Natural killer cell (primary cell): Measurements from ENCODE around the gene SLC26A1. TPM values are rescaled to one million over a fixed set of nuclear protein-coding genes. Genes with fewer than 3 reads are reported as not detected.

Experiments
- ATAC-seq, 3 donors: fragments of 150-1000 bp in 2 of 3; fragments of 200-7000 bp in 1 of 3; cut with Tn5 transposase; 1 replicate in 1 of 3; 2 replicates in 2 of 3; pipeline ENCODE4 v1.10.0; 2021; ENCODE audit warnings: mild to moderate bottlenecking in 2 of 3, moderate library complexity in 2 of 3
- DNase-seq, 2 donors: peaks; one replicate each; pipeline versions ENCODE4 v3.0.0 to v3.0.0-alpha.2; 2013 to 2021; ENCODE audit warnings: mixed read lengths in 1 of 2
- H3K27ac ChIP-seq: one replicate; pipeline ENCODE4 v1.5.1; 2013; ENCODE audit warnings: mild to moderate bottlenecking, low read length
- H3K27me3 ChIP-seq: one replicate; pipeline ENCODE4 v1.6.1; 2013; ENCODE audit warnings: low read length; ENCODE audit not compliant: control insufficient read depth, insufficient read depth
- H3K36me3 ChIP-seq: one replicate; pipeline ENCODE4 v1.6.1; 2013; ENCODE audit warnings: low read length; ENCODE audit not compliant: control insufficient read depth, insufficient read depth
- H3K4me1 ChIP-seq: one replicate; pipeline ENCODE4 v1.6.1; 2013; ENCODE audit warnings: low read length; ENCODE audit not compliant: control insufficient read depth, insufficient read depth
- H3K4me3 ChIP-seq: one replicate; pipeline ENCODE4 v1.5.1; 2013; ENCODE audit warnings: low read length
- H3K9me3 ChIP-seq: one replicate; pipeline ENCODE4 v1.6.1; 2013; ENCODE audit warnings: low read length; ENCODE audit not compliant: control insufficient read depth, insufficient read depth
- H3K27ac Mint-ChIP-seq, 2 donors: one replicate each; pipeline ENCODE4 v1.8.0; 2022; ENCODE audit warnings: mild to moderate bottlenecking in 2 of 2, mixed read lengths in 2 of 2, moderate library complexity in 1 of 2
- H3K27me3 Mint-ChIP-seq, 2 donors: one replicate each; pipeline ENCODE4 v1.8.0; 2022; ENCODE audit warnings: low read depth in 2 of 2, mixed read lengths in 2 of 2
- H3K36me3 Mint-ChIP-seq: one replicate; pipeline ENCODE4 v1.8.0; 2022; ENCODE audit warnings: mixed read lengths
- H3K4me1 Mint-ChIP-seq, 2 donors: one replicate each; pipeline ENCODE4 v1.8.0; 2022; ENCODE audit warnings: mixed read lengths in 2 of 2
- H3K4me3 Mint-ChIP-seq: one replicate; pipeline ENCODE4 v1.8.0; 2022; ENCODE audit warnings: mild to moderate bottlenecking, moderate library complexity, mixed read lengths
- H3K9me3 Mint-ChIP-seq, 2 donors: one replicate each; pipeline ENCODE4 v1.8.0; 2022; ENCODE audit warnings: mixed read lengths in 2 of 2
- WGBS: methylation state at CpG from one replicate; pipeline ENCODE4 v1.1.7; 2013; ENCODE audit warnings: missing lambda C conversion rate; ENCODE audit not compliant: insufficient coverage; 5-methylcytosine and 5-hydroxymethylcytosine counted together
- intact Hi-C: fragments of 100-400 bp; cut with micrococcal nuclease; formaldehyde crosslinking; loops from one replicate; pipeline ENCODE4 v1.14.2; 2022
- total RNA-seq, 4 donors: library from RNA; stranded (reverse); fragments of 120-200 nt in 1 of 4; gene quantifications; one replicate each; pipeline versions ENCODE4 v1.2.3 to v1.2.4, GENCODE V29; 2013 to 2022
- TF ChIP-seq, protein P1 (sequence below): fragments of 200-600 bp; IDR thresholded peaks from one replicate; pipeline ENCODE4 v1.8.0; 2022; ENCODE audit warnings: antibody characterized with exemption

The SLC26A1 gene
- total RNA-seq, 3 donors from 2014 or later (not counting 1 experiment from before 2014, with no cell fraction given): 0.19 to 0.80 (median 0.61) TPM

DNA sequence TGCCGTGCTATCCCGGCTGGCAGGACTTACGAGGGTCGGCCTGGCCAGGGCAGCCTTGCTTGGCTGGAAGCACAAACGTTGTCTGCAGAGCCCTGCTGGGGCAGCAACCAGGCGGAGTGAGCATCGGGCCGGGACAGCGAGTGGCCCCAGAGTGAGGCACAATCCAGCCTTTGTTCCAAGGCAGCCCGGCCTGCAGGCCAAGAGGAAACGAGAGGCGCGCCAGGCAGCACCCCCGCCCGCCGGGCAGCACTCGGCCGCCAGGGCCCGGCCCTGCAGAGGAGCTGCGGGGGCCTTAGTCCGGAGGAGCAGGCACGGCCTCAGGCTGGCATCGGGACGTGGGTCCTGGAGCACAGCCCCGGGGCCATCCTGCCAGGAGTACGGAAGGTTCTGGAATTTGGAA lies 42.3 kb upstream of the SLC26A1 start:
- TF ChIP-seq, protein P1, sequence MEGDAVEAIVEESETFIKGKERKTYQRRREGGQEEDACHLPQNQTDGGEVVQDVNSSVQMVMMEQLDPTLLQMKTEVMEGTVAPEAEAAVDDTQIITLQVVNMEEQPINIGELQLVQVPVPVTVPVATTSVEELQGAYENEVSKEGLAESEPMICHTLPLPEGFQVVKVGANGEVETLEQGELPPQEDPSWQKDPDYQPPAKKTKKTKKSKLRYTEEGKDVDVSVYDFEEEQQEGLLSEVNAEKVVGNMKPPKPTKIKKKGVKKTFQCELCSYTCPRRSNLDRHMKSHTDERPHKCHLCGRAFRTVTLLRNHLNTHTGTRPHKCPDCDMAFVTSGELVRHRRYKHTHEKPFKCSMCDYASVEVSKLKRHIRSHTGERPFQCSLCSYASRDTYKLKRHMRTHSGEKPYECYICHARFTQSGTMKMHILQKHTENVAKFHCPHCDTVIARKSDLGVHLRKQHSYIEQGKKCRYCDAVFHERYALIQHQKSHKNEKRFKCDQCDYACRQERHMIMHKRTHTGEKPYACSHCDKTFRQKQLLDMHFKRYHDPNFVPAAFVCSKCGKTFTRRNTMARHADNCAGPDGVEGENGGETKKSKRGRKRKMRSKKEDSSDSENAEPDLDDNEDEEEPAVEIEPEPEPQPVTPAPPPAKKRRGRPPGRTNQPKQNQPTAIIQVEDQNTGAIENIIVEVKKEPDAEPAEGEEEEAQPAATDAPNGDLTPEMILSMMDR: no peak
- no peak overlapping the region for H3K27ac Mint-ChIP-seq
- intact Hi-C loops: no loop called here
- no peaks in the 10 kb centered on the region for H3K9me3 Mint-ChIP-seq
- Histone ChIP-seq H3K4me3 (no peak overlapping the region), H3K4me1 (no peaks in the 10 kb centered on the region), H3K36me3 (no peaks in the 10 kb centered on the region), H3K27me3 (no peaks in the 10 kb centered on the region), H3K27ac (no peak overlapping the region), H3K9me3 (no peaks in the 10 kb centered on the region)
- H3K4me3 Mint-ChIP-seq: no peak overlapping the region
- H3K4me1 Mint-ChIP-seq: no peaks in the 10 kb centered on the region
- DNase-seq (no peak), ATAC-seq (no peak)
- H3K27me3 Mint-ChIP-seq: no peaks in the 10 kb centered on the region
- no peaks in the 10 kb centered on the region for H3K36me3 Mint-ChIP-seq
- 91% methylated on average over 26 of the region's 26 CpGs for WGBS

DNA sequence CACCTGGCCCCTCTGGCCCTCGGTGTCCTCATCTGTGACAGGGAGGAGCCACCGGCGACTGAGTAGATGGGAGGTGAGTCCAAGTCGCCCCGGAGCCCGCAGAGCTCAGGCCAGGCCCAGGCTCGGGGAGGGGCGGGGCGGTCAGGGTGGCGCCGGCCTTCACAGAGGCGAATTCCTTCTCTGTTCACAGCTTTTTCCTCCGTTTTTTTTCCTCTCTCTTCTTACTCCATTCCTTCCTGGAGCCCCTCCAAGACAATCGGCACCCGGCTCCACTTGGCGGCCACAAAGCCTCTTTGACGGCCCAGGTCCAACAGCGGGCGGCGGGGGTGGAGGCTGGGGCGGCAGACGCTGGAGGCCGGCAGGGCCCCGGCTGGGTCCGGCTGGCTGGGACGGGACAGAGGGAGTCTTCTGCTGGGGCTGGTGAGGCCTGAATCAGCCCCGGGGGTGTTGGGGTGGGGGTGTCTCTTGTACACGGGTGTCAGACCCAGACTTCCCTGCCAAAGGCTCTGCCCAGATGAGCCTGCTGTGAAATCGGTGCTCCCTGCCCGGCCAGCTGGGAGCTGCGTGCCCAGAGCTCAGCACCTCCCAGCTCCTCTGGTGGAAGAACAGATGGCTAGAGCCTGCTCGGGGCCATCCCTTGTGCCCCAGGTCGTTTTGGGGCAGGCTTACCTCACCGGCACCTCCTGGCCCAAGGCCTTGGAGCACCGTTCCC lies 40.8 kb upstream of the SLC26A1 start:
- Mint-ChIP-seq H3K9me3 (no peaks in the 10 kb centered on the region), H3K27ac (no peak overlapping the region), H3K4me3 (no peak overlapping the region), H3K36me3 (no peaks in the 10 kb centered on the region), H3K27me3 (no peaks in the 10 kb centered on the region), H3K4me1 (no peaks in the 10 kb centered on the region)
- H3K36me3 ChIP-seq: no peaks in the 10 kb centered on the region
- intact Hi-C loops: no loop called here
- WGBS: 85% methylated on average over 35 of the region's 35 CpGs
- no peaks in the 10 kb centered on the region for H3K9me3 ChIP-seq
- H3K27ac ChIP-seq: no peak overlapping the region
- no peaks in the 10 kb centered on the region for H3K27me3 ChIP-seq
- no peaks in the 10 kb centered on the region for H3K4me1 ChIP-seq
- TF ChIP-seq, protein P1: no peak
- no peak overlapping the region for H3K4me3 ChIP-seq
- ATAC-seq (no peak), DNase-seq (no peak)

DNA sequence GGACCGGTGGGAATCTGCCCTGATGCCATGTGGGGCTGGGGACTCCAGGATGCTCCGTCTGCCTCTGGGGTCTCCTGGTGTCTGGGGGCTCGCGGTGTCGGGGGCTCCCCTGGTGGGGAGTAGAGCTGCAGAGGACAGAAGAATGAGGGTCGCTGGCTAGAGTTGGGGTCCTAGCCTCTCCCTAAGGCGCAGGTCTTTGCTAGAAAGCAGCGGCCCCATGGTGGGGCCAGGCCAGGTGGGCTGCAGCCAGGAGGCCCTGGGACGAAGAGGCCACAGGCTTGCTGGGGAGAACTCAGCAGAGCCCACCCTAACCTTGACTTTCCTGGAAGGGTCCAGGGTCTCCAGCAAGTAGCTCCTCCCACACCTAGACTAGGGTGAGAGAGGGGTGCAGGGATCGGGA lies 39.7 kb upstream of the SLC26A1 start:
- ATAC-seq: no peak
- intact Hi-C loops: no loop called here
- Mint-ChIP-seq H3K36me3 (no peaks in the 10 kb centered on the region), H3K4me3 (no peak overlapping the region), H3K27ac (no peak overlapping the region), H3K9me3 (no peaks in the 10 kb centered on the region), H3K4me1 (no peaks in the 10 kb centered on the region), H3K27me3 (no peaks in the 10 kb centered on the region)
- no peak overlapping the region for H3K27ac ChIP-seq
- no peaks in the 10 kb centered on the region for H3K4me1 ChIP-seq
- H3K36me3 ChIP-seq: no peaks in the 10 kb centered on the region
- TF ChIP-seq, protein P1: no peak
- no peak overlapping the region for H3K4me3 ChIP-seq
- no peak for DNase-seq
- 90% methylated on average over 10 of the region's 10 CpGs for WGBS
- H3K27me3 ChIP-seq: no peaks in the 10 kb centered on the region
- H3K9me3 ChIP-seq: no peaks in the 10 kb centered on the region
